ENCODE data around the gene AMPD3. TPM values are rescaled to one million over a fixed set of nuclear protein-coding genes. Genes with fewer than 3 reads are reported as not detected.

The AMPD3 gene
- total RNA-seq, 4 donors from 2014 or later: 1.2 to 6.4 (median 6.1) TPM; not detected in 1

DNA sequence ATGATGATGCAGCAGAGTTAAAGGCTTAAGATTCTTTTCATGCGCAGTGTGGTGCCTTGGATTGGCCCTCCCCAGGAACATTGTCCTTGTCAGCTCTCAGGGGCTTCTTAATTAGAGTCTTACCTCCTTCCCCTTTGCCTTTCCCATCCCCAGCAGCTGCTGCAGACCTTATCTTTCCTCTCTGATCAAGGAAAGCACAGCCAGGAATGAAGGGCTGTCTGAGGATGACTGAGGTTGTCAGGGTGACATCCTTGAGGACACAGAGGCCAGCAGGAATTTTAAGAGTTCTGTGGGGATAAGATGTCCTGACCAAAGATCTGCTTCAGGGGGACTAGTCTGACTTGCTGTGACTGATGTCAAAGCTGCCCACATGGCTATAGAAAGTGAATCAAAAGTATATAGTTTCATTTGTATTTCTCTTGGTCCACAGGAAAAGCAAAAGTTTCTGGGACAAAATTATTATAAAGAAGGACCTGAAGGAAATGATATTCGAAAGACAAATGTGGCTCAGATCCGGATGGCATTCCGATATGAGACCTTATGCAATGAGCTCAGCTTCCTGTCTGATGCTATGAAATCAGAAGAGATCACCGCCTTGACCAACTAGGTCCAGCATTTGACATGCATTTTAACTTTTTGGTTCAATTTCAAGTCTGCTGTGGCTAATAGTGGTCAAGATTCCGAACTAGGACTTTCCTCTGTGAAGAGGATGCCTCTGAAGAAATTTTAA, 50.4 kb downstream of the AMPD3 start:
- intact Hi-C loops (cut with DNase I; ENCODE audit: low total_unique reads): no loop called here
- no peaks in the 10 kb centered on the region for H3K36me3 ChIP-seq
- H3K4me3 ChIP-seq: no peak overlapping the region
- no peaks in the 10 kb centered on the region for H3K9me3 ChIP-seq
- no peak overlapping the region for H3K27ac ChIP-seq
- no peaks in the 10 kb centered on the region for H3K27me3 ChIP-seq
- no peaks in the 10 kb centered on the region for H3K4me1 ChIP-seq
- DNase-seq: no peak
- TF ChIP-seq, protein P1, sequence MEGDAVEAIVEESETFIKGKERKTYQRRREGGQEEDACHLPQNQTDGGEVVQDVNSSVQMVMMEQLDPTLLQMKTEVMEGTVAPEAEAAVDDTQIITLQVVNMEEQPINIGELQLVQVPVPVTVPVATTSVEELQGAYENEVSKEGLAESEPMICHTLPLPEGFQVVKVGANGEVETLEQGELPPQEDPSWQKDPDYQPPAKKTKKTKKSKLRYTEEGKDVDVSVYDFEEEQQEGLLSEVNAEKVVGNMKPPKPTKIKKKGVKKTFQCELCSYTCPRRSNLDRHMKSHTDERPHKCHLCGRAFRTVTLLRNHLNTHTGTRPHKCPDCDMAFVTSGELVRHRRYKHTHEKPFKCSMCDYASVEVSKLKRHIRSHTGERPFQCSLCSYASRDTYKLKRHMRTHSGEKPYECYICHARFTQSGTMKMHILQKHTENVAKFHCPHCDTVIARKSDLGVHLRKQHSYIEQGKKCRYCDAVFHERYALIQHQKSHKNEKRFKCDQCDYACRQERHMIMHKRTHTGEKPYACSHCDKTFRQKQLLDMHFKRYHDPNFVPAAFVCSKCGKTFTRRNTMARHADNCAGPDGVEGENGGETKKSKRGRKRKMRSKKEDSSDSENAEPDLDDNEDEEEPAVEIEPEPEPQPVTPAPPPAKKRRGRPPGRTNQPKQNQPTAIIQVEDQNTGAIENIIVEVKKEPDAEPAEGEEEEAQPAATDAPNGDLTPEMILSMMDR (IDR thresholded peaks at IDR 0.05): no peak
- no peak for TF ChIP-seq POLR2A (IDR thresholded peaks at IDR 0.05)

DNA sequence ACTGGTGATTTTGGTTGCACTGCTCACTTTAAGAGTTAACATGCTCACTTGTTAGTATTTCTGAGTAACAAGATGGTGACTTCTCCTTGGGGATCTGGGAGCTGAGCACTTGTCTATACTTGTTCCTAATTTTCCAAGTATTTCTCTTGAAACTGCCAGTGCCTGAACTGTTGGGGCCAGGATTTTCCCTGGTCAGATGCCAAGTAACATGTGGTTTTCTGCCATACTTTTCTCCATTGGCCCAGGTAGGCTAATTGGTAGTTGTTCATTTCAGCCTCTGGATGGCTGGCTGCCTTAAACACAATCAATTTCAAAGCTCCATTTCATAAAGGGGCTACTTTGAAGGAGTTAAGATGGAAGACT, 50.9 kb downstream of the AMPD3 start:
- Histone ChIP-seq H3K36me3 (no peaks in the 10 kb centered on the region), H3K4me3 (no peak overlapping the region), H3K4me1 (no peaks in the 10 kb centered on the region), H3K27me3 (no peaks in the 10 kb centered on the region), H3K27ac (no peak overlapping the region), H3K9me3 (no peaks in the 10 kb centered on the region)
- no peak for TF ChIP-seq POLR2A (IDR thresholded peaks at IDR 0.05)
- no peak for DNase-seq
- intact Hi-C loops (cut with DNase I; ENCODE audit: low total_unique reads): no loop called here

DNA sequence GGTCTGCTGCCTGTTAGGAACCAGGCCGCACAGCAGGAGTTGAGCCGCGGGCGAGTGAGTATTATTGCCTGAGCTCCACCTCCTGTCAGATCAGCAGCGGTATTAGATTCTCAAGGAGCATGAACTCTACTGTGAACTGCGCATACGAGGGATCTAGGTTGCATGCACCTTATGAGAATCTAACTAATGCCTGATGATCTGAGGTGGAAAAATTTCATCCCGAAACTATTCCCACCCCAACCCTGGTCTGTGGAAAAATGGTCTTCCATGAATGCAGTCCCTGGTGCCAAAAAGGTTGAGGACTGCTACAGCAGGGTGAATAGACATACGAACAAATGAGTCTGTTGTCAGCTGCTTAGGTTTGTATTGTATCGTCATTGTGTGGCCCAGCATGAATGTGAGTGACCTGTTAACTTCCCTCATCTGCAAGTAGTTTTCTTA, 56.1 kb downstream of the AMPD3 start:
- intact Hi-C loops (cut with DNase I; ENCODE audit: low total_unique reads): loop anchor here (10.0 kb wide), 1 partner anchor 224 kb away; no protein-coding TSS in a partner anchor
- H3K36me3 ChIP-seq: no peaks in the 10 kb centered on the region
- H3K27me3 ChIP-seq: no peaks in the 10 kb centered on the region
- H3K9me3 ChIP-seq: no peaks in the 10 kb centered on the region
- no peak for DNase-seq
- H3K27ac ChIP-seq: no peak overlapping the region
- no peak overlapping the region for H3K4me3 ChIP-seq
- TF ChIP-seq, protein P1 (IDR thresholded peaks at IDR 0.05): no peak
- TF ChIP-seq POLR2A (IDR thresholded peaks at IDR 0.05): no peak
- H3K4me1 ChIP-seq: no peaks in the 10 kb centered on the region

DNA sequence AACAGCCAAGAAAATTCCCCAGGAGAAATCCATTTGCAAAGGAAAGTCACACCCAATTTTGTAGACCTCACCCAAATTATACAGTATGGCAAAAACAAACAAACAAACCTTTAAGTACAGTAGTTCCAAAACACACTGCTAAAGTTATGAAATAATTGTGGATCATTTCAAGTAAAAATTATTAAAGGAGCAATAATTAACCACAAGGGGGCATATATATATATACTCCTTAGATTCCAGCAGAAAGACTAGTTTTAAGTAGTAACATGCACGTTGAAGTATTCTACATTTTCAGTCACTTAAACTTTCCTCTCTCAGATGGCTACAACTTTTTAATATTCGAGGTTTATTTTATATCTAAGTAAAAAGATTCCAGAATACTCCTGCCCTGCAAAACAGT, 59.1 kb downstream of the AMPD3 start:
- Histone ChIP-seq H3K9me3 (no peaks in the 10 kb centered on the region), H3K4me1 (no peaks in the 10 kb centered on the region), H3K27ac (no peak overlapping the region), H3K4me3 (no peak overlapping the region), H3K27me3 (no peaks in the 10 kb centered on the region), H3K36me3 (no peaks in the 10 kb centered on the region)
- DNase-seq: no peak
- intact Hi-C loops (cut with DNase I; ENCODE audit: low total_unique reads): loop anchor here (10.0 kb wide), 1 partner anchor 221 kb away; no protein-coding TSS in a partner anchor
- TF ChIP-seq, protein P1 (IDR thresholded peaks at IDR 0.05): peak; percentile 19 to 40 (median 26)
- no peak for TF ChIP-seq POLR2A (IDR thresholded peaks at IDR 0.05)

DNA sequence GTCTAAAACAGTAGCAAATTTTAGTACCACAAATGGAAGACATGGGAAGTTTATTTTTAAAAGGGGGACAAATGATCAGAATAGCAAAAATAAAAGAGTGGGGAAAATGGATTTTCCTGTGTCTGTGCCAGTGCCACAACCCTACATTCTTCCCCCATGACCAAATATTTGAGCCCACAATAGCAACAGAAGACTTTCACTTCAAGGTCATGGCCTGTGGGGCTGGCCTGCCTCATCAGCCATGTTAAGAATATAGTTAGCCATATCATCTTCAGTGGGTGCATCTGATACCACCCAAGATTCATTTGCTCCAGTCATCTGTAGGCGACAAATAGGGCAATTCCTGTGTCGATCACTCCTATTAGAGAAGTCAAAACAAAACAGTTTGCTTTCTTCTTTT, 59.6 kb downstream of the AMPD3 start:
- DNase-seq: no peak
- no peaks in the 10 kb centered on the region for H3K27me3 ChIP-seq
- no peak for TF ChIP-seq POLR2A (IDR thresholded peaks at IDR 0.05)
- TF ChIP-seq, protein P1 (IDR thresholded peaks at IDR 0.05): no peak
- no peak overlapping the region for H3K27ac ChIP-seq
- H3K4me3 ChIP-seq: no peak overlapping the region
- no peaks in the 10 kb centered on the region for H3K9me3 ChIP-seq
- no peaks in the 10 kb centered on the region for H3K4me1 ChIP-seq
- intact Hi-C loops (cut with DNase I; ENCODE audit: low total_unique reads): loop anchor here (10.0 kb wide), 1 partner anchor 220 kb away; no protein-coding TSS in a partner anchor
- H3K36me3 ChIP-seq: no peaks in the 10 kb centered on the region

Data from uterus (tissue), 4 donors.